ENCODE results near the gene GALNT9.
"Not testable (repeated sequence)": the region's sequence is repeated elsewhere in the genome, so short reads cannot be mapped to it uniquely, and the experiment has no call there.

The GALNT9 gene

DNA sequence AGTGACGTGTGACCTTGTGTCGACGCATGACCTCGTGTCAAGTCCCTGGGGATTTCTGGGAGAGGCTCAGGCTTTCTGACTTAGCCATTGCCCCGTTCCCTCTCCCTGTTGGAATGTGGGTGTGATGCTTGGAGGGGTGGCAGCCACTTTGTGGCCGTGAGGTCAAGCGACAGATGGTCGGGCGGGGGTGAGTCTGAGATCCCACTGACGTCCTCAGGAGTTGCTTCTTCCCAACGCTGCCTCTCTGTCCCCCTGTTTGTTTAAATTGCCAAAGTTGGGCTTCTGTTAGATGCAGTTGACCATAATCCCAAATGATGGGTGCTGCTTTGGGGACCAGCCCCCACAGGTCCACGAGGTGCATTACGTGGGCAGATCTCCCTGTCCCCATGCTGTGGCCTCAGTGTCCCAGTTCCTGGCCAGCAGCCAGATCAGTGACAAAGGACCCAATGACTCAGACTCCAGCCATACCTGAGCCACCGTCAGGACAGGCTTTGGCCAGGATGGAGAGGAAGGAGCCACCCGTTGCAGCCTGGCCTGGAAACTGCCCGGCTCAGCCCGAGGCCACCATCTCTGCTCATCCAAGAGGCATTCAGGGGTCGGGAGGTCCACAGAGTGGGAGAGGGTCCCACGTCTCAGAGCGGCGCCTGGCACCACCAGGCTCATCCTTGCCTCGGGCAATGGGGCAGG is 34.4 kb upstream of the GALNT9 start:
- Mint-ChIP-seq H3K27ac (no peak overlapping the region), H3K36me3 (ENCODE audit: low read depth) (no peaks in the 10 kb centered on the region), H3K4me3 (no peak overlapping the region), H3K4me1 (ENCODE audit: low read depth) (no peaks in the 10 kb centered on the region), H3K27me3 (ENCODE audit: low read depth) (no peaks in the 10 kb centered on the region), H3K9me3 (peaks cover 10% of the 10 kb centered on the region)
- no peak for DNase-seq (ENCODE audit: low spot score)

DNA sequence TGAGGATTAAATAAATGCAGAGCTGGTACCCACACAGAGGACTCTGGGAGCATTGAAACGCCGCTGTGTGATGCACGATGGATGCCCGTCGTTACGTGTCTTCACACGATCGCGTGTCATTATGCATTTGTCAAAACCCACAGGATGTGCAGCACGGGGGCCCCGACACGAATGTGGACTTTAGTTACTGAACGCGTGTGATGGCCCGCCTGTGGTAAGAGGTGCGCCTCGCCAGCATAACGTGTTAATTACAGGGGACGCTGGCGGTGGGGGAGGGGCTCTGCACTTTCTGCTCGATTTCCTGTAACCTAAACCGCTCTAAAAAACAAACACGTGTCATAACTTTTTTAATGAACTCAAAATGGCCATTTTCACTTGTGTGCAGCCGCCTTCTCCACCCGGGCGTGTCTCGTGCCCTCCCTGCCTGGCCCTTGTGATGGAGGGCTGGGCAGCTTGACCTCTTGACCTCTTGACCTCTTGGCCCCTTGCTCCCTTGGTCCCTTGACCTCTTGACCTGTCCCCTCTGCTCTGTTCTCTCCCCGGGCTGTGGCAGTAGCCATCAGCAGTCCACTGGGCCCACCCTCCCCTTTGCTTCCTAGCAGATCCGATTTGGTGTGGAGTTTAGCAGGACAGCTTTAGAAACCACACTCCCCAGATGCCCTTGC is 33.7 kb upstream of the GALNT9 start:
- DNase-seq (ENCODE audit: low spot score): no peak
- Mint-ChIP-seq H3K27me3 (ENCODE audit: low read depth) (no peaks in the 10 kb centered on the region), H3K27ac (no peak overlapping the region), H3K4me1 (ENCODE audit: low read depth) (no peaks in the 10 kb centered on the region), H3K9me3 (peaks cover 10% of the 10 kb centered on the region), H3K4me3 (no peak overlapping the region), H3K36me3 (ENCODE audit: low read depth) (no peaks in the 10 kb centered on the region)

DNA sequence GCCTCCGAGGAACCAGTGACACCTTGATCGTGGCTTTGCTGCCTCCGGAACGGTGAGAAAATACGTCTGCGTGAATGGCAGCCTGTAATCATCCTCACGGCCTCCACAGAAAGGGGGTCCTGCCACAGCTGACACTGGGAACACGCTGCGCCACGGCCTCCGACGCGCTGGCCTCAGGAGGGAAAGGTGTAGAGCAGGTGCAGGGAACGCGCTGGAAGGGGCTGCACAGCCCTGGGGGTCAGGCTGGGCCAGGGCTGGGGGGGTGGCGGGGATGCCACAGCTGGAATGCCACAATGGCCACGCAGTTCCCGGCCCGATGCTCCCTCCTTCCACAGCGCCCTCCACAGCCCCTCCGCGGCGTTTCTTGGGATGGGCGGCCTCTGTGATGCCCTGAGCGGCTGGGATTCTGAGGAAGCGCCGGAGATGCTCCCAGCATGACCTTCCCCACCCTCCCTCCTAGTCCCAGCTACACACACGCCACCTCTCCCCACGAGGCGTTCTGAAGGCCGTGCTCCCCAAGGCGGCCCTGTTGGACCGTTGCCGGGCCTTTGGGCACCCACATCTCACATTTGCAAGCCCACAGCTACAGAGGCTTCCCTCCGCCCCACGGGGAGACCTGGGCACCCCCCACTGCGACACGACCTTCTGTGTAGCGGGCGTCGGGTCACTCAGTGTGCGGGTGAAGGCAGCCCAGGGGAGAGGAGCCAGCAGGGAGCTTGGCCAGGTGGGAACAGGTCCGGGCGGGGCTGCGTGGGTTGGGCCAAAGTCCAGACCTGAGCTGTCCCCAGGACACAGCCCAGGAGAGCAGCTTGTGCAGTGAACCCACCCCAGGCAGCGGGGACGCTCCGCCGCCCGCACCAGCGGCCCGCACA is 31.8 kb upstream of the GALNT9 start:
- Mint-ChIP-seq H3K4me3 (no peak overlapping the region), H3K36me3 (ENCODE audit: low read depth) (no peaks in the 10 kb centered on the region), H3K27ac (no peak overlapping the region), H3K9me3 (peaks cover 7% of the 10 kb centered on the region), H3K4me1 (ENCODE audit: low read depth) (no peaks in the 10 kb centered on the region), H3K27me3 (ENCODE audit: low read depth) (no peaks in the 10 kb centered on the region)
- DNase-seq (ENCODE audit: low spot score): no peak

DNA sequence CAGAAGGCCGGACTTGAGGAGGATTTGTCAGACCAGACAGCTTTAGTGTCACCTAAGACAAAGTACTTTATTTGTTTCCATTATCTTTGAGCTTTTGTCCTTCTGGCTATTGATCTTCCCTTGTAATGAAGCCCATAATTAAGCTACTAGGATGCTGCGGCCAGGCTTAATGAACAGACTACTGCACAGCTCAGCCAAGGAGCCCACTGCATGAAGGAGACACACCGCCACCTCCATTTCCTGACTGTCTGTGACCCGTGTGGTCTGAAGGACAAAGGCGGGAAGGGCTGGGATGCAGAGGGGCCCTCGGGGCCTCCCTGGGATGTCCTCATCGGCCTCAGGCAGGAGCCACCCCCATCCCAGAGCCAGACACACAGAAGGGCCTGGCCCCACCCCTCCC is 31.0 kb upstream of the GALNT9 start:
- H3K4me1 Mint-ChIP-seq (ENCODE audit: low read depth): no peaks in the 10 kb centered on the region
- no peak for DNase-seq (ENCODE audit: low spot score)
- H3K9me3 Mint-ChIP-seq: peaks cover 7% of the 10 kb centered on the region
- no peaks in the 10 kb centered on the region for H3K36me3 Mint-ChIP-seq (ENCODE audit: low read depth)
- no peaks in the 10 kb centered on the region for H3K27me3 Mint-ChIP-seq (ENCODE audit: low read depth)
- H3K27ac Mint-ChIP-seq: no peak overlapping the region
- no peak overlapping the region for H3K4me3 Mint-ChIP-seq

DNA sequence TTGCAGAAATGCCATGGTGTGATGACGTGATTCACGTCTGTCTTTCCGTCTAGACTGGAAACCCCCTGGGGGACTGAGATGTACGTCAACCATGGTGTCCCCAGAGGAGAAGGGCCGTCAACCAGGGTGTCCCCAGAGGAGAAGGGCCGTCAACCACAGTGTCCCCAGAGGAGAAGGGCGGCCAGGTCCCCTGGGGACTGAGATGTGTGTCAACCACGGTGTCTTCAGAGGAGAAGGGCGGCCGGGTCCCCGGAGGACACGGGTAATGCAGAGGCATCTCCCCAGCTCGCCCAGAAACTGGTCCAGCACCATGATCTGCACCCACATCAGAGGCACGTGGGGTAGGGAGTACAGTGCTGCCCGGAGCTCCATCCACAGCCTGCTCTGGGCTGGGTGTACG is 30.6 kb upstream of the GALNT9 start:
- Mint-ChIP-seq H3K9me3 (peaks cover 7% of the 10 kb centered on the region), H3K4me3 (no peak overlapping the region), H3K27ac (no peak overlapping the region), H3K36me3 (ENCODE audit: low read depth) (no peaks in the 10 kb centered on the region), H3K4me1 (ENCODE audit: low read depth) (no peaks in the 10 kb centered on the region), H3K27me3 (ENCODE audit: low read depth) (no peaks in the 10 kb centered on the region)
- DNase-seq (ENCODE audit: low spot score): no peak

DNA sequence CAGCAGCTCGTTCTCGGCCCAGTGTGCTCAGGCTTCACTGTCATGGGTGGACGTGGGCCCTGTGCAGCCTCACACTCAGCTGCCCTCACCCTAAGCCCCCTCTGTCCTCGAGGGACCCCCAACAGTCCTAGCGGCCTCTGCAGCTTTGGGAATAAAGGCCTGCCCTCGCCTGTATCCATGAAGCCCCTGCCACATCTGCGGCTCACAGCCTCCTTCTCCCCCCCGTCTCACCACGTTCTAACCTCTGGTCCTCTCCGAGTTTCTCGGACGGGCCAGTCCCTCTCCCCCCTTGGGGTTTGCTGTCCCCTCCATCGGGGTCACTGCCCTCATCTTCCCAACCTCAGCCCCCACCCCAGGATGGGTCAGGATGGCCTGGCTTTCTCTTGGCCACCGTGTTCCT is 30.2 kb upstream of the GALNT9 start:
- H3K36me3 Mint-ChIP-seq (ENCODE audit: low read depth): no peaks in the 10 kb centered on the region
- no peaks in the 10 kb centered on the region for H3K4me1 Mint-ChIP-seq (ENCODE audit: low read depth)
- H3K27me3 Mint-ChIP-seq (ENCODE audit: low read depth): no peaks in the 10 kb centered on the region
- H3K27ac Mint-ChIP-seq: no peak overlapping the region
- H3K4me3 Mint-ChIP-seq: no peak overlapping the region
- peaks cover 7% of the 10 kb centered on the region for H3K9me3 Mint-ChIP-seq
- no peak for DNase-seq (ENCODE audit: low spot score)

DNA sequence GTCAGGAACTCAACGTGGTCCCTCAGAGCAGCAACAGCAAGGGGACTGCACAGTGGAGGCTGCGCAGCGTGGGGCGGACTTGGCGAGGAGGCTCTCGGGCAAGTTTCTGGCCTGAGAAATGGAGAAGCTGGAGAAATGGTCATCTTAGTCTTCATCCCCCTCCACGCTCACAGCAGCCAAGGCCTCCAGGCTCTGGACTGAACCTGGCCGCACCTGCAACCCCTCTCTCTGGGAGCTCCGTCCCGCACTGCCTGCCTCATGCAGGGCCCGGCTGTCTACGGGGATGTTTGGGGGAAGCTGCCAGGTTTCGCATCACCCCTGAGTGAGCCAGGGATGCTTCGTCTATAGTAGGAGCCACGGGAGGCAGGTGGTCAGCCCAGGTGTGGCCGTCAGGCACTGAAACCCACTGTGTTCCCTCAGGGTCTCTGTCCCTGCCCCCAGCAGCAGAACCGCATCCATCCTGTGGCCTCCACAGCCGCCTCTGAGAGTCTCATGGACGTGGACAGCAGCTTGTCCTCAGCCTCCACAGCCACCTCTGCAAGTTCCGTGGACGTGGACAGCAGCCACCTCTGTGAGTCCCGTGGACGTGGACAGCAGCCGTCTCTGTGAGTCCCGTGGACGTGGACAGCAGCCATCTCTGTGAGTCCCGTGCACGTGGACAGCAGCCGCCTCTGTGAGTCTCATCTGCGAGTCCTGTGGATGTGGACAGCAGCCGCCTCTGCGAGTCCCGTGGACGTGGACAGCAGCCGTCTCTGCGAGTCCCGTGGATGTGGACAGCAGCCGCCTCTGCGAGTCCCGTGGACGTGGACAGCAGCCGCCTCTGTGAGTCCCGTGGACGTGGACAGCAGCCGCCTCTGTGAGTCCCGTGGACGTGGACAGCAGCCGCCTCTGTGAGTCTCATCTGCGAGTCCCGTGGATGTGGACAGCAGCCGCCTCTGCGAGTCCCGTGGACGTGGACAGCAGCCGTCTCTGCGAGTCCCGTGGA is 29.1 kb upstream of the GALNT9 start:
- H3K9me3 Mint-ChIP-seq, H3K27ac Mint-ChIP-seq: not testable (repeated sequence)

DNA sequence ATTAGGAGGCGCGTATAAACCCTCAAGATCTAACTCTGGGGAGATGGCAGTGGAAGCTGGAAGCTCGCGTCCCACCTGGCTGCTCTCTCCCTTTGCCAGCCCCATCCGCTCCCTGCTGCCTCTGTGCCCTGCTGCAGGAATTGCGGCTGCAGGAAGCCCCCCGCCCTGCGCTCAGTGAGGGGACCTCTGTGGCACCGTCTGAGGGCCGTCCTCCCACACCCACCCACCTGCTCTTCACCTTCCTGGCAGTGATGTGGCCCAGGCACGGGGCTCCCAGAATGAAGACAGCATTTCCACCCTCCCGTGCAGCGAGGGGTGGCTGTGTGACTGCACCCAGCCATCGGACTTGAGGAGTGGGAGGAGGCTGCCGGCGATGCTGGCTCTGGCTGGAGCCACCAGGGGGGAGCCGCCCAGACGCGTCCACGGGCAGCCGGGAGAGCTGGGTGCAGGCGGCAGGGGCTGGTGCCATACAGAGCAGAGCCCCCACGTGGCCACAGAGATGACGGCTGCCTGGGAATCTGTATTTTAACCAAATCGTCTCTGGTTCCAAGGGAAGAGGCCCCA is 28.3 kb upstream of the GALNT9 start:
- Mint-ChIP-seq H3K4me1 (ENCODE audit: low read depth) (no peaks in the 10 kb centered on the region), H3K4me3 (no peak overlapping the region), H3K9me3 (peaks cover 4% of the 10 kb centered on the region), H3K27ac (no peak overlapping the region), H3K27me3 (ENCODE audit: low read depth) (no peaks in the 10 kb centered on the region), H3K36me3 (ENCODE audit: low read depth) (no peaks in the 10 kb centered on the region)
- DNase-seq (ENCODE audit: low spot score): no peak

More for the DNA sequence above, 29.1 kb upstream of the GALNT9 start:
- DNase-seq (ENCODE audit: low spot score); H3K4me3 Mint-ChIP-seq; H3K4me1 Mint-ChIP-seq (ENCODE audit: low read depth); H3K36me3 Mint-ChIP-seq (ENCODE audit: low read depth); H3K27me3 Mint-ChIP-seq (ENCODE audit: low read depth): not testable (repeated sequence)

DNA sequence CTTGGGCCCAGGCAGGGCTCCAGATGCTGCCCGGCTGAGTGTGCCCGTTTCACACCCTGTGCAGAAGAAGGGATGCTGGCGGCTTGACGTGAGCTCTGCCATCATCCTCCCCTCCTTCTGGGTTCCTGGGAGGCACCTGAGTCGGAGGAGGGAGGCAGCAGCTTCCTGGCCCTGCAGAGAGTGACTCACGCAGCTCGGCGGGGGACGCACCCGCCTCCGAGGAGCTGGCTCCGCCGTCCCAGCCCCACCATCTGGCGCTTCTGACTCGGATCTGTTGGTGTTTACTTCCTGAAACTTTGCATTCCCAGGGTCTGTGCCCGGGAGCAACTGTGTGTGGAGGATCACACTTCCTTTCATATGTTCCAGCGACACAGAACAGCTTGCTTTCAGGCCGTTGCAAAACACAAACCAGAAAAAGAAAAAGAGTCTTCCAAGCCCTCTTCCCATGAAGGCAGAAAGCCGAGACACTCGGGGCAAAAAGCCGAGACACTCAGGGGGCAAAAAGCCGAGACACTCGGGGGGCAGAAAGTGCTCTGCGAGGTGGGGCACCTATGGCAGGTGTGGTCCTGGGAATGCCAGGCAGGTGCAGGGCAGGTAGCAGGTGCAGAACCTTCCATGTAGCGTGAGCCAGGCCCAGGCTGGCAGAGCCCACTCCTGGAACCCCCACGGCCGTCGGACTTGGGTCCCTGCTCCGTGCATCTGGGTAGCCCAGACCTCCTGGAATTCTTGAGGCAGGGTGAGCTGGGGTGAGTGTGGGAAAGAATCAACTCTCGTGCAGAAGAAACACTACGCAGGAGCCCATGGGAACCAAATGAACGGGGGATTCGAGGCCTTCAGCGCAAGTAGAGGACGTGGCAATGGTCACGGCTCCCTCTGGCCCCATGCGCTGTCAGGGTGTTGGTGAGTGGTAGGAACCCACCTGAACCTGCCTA is 27.6 kb upstream of the GALNT9 start:
- H3K27ac Mint-ChIP-seq: no peak overlapping the region
- H3K9me3 Mint-ChIP-seq: peaks cover 4% of the 10 kb centered on the region
- H3K27me3 Mint-ChIP-seq (ENCODE audit: low read depth): no peaks in the 10 kb centered on the region
- no peak for DNase-seq (ENCODE audit: low spot score)
- H3K4me3 Mint-ChIP-seq: no peak overlapping the region
- no peaks in the 10 kb centered on the region for H3K4me1 Mint-ChIP-seq (ENCODE audit: low read depth)
- no peaks in the 10 kb centered on the region for H3K36me3 Mint-ChIP-seq (ENCODE audit: low read depth)

DNA sequence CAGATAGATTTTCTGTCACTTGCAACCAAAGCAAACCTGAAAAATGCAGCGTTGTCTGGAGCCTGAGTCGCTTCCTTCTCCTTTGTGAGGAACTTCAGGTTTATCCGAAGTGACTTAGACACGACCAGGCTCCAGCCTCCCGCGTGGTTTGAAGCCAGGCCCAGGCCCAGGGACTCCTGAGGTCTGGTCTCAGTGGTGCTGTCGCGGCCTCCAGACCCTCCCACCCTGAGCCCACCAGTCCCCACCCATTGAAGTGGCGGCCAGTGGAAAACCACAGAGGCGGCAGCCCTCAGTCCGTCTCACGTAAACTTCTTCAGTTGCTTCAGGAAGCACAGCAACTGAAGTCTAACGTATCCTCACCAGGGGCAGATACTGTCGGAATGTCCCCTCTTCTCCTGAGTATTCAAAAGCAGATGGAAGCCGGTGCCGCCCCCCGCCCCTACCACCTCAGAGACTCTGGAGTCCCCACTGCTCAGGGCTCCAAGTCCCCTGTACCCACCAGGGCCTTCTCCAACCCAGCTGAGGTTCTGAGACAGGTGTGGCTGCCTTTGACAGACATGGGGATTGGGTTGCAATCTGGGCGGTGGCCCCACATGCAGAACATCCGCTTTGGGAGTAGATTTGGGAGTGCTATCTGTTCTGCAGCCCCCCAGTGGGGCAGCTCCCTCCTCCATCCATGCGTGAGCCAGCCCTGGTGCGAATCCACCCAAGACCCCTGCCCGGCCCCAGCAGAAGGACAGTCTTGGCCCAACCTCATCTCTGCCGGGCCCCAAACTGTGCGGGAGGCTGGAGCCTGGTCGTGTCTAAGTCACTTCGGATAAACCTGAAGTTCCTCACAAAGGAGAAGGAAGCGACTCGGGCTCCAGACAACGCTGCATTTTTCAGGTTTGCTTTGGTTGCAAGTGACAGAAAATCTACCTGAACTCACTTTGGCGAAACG is 26.6 kb upstream of the GALNT9 start:
- no peak overlapping the region for H3K27ac Mint-ChIP-seq

DNA sequence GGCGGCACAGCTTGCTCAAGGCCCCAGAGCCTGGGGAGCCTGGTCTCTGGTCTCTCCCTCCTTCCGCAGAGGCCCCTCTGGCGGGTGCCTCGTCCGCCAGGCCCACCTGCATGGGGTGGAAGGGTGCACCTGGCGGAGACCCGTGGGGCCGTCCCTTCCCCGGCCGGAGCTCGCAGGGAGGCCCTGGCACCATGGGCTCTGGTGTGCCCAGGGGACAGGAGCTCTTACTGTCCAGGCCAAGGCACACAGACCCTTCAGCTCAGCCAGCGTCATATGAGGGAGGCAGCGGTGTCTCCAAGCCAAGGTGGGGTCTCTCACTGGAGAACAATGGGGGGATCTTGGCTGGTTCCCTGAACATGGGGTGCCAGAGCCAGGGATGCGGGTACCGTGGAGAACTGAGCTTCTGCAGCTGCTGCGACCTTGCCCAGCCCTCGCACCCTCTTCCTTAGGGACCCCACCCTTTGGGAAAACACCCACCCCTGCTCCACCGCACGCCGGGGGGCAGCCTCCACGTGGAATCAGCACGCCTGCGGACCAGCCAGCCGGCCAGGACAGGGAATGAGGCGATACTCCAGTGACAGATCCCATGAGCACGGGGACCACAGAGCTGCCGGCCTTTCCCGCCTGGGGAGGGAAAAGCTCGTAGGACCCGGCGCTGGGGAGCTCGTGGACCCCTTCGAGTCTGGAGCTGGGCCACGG is 25.7 kb upstream of the GALNT9 start:
- Mint-ChIP-seq H3K27ac (no peak overlapping the region), H3K9me3 (peaks cover 4% of the 10 kb centered on the region), H3K4me3 (no peak overlapping the region), H3K27me3 (ENCODE audit: low read depth) (no peaks in the 10 kb centered on the region), H3K36me3 (ENCODE audit: low read depth) (no peaks in the 10 kb centered on the region), H3K4me1 (ENCODE audit: low read depth) (no peaks in the 10 kb centered on the region)
- no peak for DNase-seq (ENCODE audit: low spot score)

More for the DNA sequence above, 26.6 kb upstream of the GALNT9 start:
- no peaks in the 10 kb centered on the region for H3K27me3 Mint-ChIP-seq (ENCODE audit: low read depth)
- H3K4me1 Mint-ChIP-seq (ENCODE audit: low read depth): no peaks in the 10 kb centered on the region
- peaks cover 4% of the 10 kb centered on the region for H3K9me3 Mint-ChIP-seq
- DNase-seq (ENCODE audit: low spot score): no peak
- H3K4me3 Mint-ChIP-seq: no peak overlapping the region
- H3K36me3 Mint-ChIP-seq (ENCODE audit: low read depth): no peaks in the 10 kb centered on the region

Measured in T-helper 2 cell treated with Interferon-gamma antibody and Interleukin-4, amounts not matched to agents 5 μg/mL and 100 μg/mL, for 36 hours (primary cell).